ENCODE results near the gene PTPRO.

- TF ChIP-seq, protein P1, sequence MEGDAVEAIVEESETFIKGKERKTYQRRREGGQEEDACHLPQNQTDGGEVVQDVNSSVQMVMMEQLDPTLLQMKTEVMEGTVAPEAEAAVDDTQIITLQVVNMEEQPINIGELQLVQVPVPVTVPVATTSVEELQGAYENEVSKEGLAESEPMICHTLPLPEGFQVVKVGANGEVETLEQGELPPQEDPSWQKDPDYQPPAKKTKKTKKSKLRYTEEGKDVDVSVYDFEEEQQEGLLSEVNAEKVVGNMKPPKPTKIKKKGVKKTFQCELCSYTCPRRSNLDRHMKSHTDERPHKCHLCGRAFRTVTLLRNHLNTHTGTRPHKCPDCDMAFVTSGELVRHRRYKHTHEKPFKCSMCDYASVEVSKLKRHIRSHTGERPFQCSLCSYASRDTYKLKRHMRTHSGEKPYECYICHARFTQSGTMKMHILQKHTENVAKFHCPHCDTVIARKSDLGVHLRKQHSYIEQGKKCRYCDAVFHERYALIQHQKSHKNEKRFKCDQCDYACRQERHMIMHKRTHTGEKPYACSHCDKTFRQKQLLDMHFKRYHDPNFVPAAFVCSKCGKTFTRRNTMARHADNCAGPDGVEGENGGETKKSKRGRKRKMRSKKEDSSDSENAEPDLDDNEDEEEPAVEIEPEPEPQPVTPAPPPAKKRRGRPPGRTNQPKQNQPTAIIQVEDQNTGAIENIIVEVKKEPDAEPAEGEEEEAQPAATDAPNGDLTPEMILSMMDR (IDR thresholded peaks at IDR 0.05): no peak
- TF ChIP-seq POLR2A (IDR thresholded peaks at IDR 0.05): no peak
These were observed 113.3 kb downstream of the PTPRO start for GRCh38 chr12:15435597-15435996.

Measured in body of pancreas (tissue), 4 donors.